ENCODE results near the gene ATF7IP.

Gene ATF7IP

GRCh38 chr12:14505626-14506596 lies 140.4 kb downstream of the ATF7IP start:
- DNase-seq, result no peak

DNA sequence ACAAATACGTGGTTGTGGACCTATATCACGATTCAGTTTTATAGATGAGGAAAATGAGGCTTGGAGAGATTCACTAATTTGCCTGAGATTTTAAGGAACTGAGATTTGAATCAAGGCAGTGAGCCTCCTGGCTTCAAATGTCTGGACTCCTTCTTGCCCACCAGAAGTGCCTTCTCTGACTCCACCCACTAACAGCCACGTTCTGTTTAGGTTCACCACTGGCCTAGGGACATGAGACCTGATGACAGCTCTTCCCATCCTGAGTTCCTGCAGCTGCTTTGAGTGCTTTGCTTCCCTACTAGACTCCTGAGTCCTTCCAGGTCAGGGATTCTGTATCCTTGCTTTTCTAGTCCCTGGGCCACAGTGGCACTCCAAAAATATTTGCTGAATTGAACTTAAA lies 145.1 kb downstream of the ATF7IP start:
- no peak for DNase-seq

DNA sequence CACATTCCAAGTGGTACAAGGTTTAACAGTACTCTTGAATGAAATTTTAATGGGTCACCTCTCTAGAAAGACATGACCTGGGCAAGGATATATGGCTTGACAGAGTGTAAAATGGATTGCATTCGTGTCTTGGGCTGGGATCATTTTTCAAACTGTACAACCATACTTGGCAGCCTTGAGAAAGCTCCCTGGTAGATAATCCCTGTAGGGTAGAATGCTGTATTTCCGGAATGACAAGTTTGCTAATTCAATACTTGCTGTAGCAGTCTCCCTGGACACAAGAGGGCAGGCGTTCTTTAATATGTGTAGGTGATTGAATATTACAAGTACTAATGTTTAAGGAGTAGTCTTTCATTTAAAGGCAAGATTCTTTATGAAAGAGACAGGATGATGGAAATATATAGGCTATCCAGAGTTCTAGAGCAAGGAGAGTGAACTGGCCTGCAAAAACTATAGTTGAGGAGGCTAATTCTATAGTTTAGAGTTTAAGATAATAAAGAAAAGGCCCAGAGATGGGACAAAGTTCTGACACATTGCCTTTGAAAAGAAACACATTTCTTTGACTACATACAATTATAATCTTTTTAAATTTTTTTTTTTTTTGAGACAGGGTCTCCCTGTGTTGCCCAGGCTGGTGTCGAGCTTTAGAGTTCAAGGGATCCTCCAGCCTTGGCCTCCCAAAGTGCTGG lies 148.8 kb downstream of the ATF7IP start:
- peak; percentile 21 for DNase-seq

DNA sequence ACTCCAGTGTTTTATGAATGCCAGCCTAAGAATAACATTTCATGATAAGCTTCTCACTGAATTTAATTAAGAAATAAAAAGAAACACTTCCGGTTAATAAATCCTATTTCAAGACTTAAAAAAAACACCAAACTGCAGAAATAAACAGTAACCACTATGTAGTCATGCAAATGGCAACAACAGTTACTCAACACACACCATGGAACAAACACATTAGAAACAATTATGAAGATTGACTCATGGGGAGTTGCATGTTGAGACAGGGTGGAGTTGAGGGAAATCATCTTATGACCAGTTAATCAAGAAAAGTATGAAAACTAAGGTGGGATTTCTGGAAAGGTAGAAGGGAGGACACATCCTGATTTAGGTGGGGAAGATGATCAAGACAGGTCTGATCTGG lies 149.5 kb downstream of the ATF7IP start:
- no peak for DNase-seq

GRCh38 chr12:14521822-14522221 lies 156.3 kb downstream of the ATF7IP start:
- DNase-seq, result no peak

DNA sequence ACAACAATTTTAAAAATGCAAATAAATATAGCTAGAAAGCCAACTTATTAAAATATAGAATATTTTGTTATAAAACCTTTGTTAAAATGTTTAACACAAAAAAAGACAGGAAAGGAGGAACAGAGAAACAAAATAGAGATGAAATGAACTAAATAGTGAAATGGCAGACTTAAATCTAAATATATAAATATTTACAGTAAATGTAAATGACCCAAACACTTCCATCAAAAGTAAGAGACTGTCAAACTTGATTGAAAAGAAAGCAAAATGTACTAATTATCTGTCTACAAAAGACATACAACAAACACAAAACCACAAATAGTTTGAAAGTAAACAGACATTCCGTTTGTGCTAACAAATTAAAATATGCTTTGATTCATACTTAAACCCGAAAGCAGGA lies 160.5 kb downstream of the ATF7IP start:
- no peak for DNase-seq

- no peak for DNase-seq
These were observed 166.7 kb downstream of the ATF7IP start for GRCh38 chr12:14532152-14532551.

GRCh38 chr12:14537088-14537487 lies 171.6 kb downstream of the ATF7IP start:
- DNase-seq, result no peak

DNA sequence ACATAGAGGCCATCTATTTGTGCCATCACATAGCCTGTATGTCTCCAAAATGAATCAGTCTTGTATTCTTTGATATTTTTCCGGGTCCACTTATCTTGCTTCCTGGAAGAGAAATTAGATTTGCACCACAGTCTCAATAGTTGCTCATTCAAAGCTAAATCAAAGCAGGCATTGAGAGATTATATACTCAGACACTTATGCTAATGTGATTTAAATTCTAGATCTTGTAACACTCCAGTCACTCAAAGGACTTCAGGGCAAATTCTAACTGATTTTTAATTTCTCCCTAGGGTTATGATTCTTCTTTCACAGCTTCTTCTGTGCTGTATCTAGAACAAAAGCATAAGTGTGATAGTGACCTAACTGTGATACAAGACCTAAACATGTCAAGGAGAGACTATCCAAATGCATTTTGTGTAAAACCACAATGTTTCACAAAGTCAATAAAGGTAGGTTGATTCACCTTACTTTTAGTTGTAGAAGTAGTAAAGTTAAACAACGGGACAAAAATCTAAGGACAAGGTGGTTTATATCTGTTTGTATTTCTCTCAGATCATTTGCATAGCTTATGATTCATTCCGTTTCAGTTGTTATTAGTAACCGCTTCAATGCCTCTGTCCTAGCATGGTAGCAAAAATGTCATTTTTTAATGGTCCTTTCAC lies 175.4 kb downstream of the ATF7IP start:
- no peak for DNase-seq

DNA sequence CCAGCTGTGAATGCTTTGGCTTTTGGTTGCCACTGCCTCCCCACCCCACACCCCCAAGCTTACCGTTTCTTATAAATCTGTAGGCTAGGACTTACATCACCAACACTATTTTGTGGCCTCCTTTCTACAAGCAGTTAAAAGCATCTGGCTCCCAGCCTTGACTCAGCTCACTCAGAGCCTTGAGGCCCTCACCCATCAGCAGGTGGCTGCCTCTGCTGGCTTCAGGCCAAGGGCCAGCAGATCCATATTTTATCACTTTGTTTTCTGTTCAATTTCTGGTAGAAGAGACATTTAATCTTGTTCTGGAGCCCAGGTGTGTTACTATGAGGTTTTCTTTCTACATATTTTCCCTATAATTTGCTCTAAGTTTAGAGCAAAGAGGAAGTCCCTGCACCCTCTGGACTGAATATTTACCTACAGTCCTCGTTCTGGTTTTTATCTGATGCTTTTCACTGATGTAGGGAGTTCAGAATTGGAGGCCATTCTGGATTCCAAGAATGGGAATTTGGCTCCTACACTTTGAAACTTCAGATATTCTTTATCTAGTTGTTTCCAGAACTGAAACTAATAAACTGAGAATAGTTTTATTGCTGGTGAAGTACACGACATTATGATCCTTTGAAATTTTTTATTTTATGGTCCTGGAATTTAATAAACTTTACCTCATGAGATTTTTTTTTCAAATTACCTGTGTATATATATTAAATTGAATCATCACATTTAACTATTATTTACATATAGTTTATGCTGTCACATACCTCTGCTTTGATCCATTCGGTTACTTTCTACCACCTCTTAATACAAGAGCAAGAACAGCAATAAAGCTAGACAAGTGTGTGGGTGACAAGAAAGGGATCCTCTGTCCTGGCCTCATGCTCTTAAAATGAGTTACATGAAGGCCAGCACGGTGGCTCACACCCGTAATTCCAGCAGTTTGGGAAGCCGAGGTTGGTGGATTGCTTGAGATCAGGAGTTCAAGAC lies 180.0 kb downstream of the ATF7IP start:
- no peak for DNase-seq

DNA sequence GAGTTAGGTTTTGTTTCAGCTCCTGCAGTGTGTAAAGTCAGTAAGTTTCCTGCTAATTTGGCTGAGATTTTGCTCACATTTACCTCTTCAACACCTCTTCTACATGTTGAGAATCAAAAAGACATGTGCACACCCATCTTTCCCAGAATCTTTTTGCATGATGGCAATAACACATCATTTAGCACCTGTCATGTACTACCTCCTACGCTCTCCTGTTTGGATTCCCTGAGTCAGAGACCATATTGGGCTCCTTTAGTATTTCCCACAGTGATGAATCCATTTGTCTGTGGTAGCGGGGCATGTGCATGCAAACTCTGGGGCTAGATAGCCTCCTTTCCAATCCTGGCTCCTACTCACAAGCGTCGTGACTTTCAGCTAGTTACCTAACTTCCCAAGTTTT lies 182.1 kb downstream of the ATF7IP start:
- no peak for DNase-seq

GRCh38 chr12:14548609-14549008 lies 183.1 kb downstream of the ATF7IP start:
- DNase-seq, result no peak
